Stomach (tissue), 9 donors: ENCODE data around the gene PRRX1. TPM values are rescaled to one million over a fixed set of nuclear protein-coding genes. Genes with fewer than 3 reads are reported as not detected.
A peak's percentile ranks its signal among the peaks of the same experiment; 100 is the strongest.

Experiments used
- DNase-seq, 2 donors: peaks; one replicate each; pipeline versions ENCODE4 v3.0.0 to v3.0.0-alpha.2; 2013 to 2019
- H3K27ac ChIP-seq, 5 donors: fragments of 200-600 bp in 4 of 5; sonication (generic) in 4 of 5; one replicate each; pipeline ENCODE4 v1.5.1; 2013 to 2019; ENCODE audit warnings: mild to moderate bottlenecking in 1 of 5, moderate library complexity in 1 of 5
- H3K27me3 ChIP-seq, 3 donors: fragments of 200-600 bp; sonication (generic); one replicate each; pipeline ENCODE4 v1.5.1; 2017 to 2019; ENCODE audit warnings: mixed run types in 1 of 3
- H3K36me3 ChIP-seq, 4 donors: fragments of 200-600 bp; sonication (generic); 1 replicate in 3 of 4; 2 replicates in 1 of 4; pipeline ENCODE4 v1.5.1; 2016 to 2019
- H3K4me1 ChIP-seq, 4 donors: fragments of 200-600 bp; sonication (generic); one replicate each; pipeline ENCODE4 v1.5.1; 2016 to 2019
- H3K4me3 ChIP-seq, 4 donors: fragments of 200-600 bp; sonication (generic) in 3 of 4; one replicate each; pipeline ENCODE4 v1.5.1; 2016 to 2019; ENCODE audit warnings: mild to moderate bottlenecking in 1 of 4
- H3K9me3 ChIP-seq, 4 donors: fragments of 200-600 bp; sonication (generic); one replicate each; pipeline ENCODE4 v1.5.1; 2016 to 2019
- CTCF ChIP-seq, 7 experiments: fragments of 450-650 bp in 4 of 7; fragments of 200-600 bp in 3 of 7; sonication (generic) in 3 of 7; IDR thresholded peaks; one replicate each; pipeline ENCODE4 v1.5.1; 2016 to 2019; ENCODE audit warnings: antibody characterized with exemption in 7 of 7, control low read depth in 2 of 7, mild to moderate bottlenecking in 1 of 7
- EP300 ChIP-seq: sonication (generic); formaldehyde crosslinking; IDR thresholded peaks from one replicate; pipeline ENCODE4 v1.6.1; 2017; ENCODE audit warnings: antibody characterized with exemption
- POLR2A ChIP-seq, 4 donors: fragments of 450-650 bp; IDR thresholded peaks; one replicate each; pipeline ENCODE4 v1.6.1; 2016; ENCODE audit warnings: antibody characterized with exemption in 4 of 4, control low read depth in 2 of 4, mild to moderate bottlenecking in 1 of 4, moderate library complexity in 1 of 4
- POLR2AphosphoS5 ChIP-seq, 3 donors: sonication (generic); formaldehyde crosslinking; IDR thresholded peaks; one replicate each; pipeline ENCODE4 v1.6.1; 2016; ENCODE audit warnings: antibody characterized with exemption in 3 of 3
- WGBS, 5 donors: extraction: QIAGEN DNeasy Blood & Tissue Kit in 3 of 5; methylation state at CpG; one replicate each; pipeline versions ENCODE4 v1.1.5 to v1.1.7; 2013 to 2018; 5-methylcytosine and 5-hydroxymethylcytosine counted together
- intact Hi-C: fragments of 100-400 bp; cut with DNase I; formaldehyde crosslinking; loops from one replicate; pipeline ENCODE4 v1.15.1; 2023; ENCODE audit warnings: low total_unique reads
- polyA plus RNA-seq, 3 donors: library from polyadenylated mRNA; stranded (reverse); fragments of 200-250 nt; gene quantifications; one replicate each; pipeline ENCODE4 v1.2.3, GENCODE V29; 2013
- total RNA-seq, 5 donors: library from RNA; depleted of rRNA; stranded (reverse); fragments of >200 nt; gene quantifications; one replicate each; pipeline versions ENCODE4 v1.1.0 to v1.2.3, GENCODE V29; 2014 to 2016
- donor health status: healthy with polysubstance abuse.
- donor health status: Bipolar disorder and iron deficiency.
- donor health status: healthy.

PRRX1 gene
- total and polyA plus RNA-seq, 8 donors, result 0.45 to 8.3 (median 1.3) TPM

- 6 to 13% (median 10%) methylated on average over 29 of the region's 29 CpGs for WGBS, 5 donors
- no peaks in the 10 kb centered on the region for H3K36me3 ChIP-seq
- TF ChIP-seq CTCF (IDR thresholded peaks at IDR 0.05) (peak in 3 of 7 experiments; percentile 20 to 38 (median 31)), EP300 (no peak)
- H3K4me3 ChIP-seq, result no peak overlapping the region
- intact Hi-C loops, result no loop called here
- peaks cover 0 to 9% (median 4%) of the 10 kb centered on the region in 4 donors for H3K4me1 ChIP-seq
- H3K27me3 ChIP-seq, result peaks cover 8 to 78% (median 46%) of the 10 kb centered on the region in 3 donors
- H3K9me3 ChIP-seq, result no peaks in the 10 kb centered on the region
- peak in 1 of 2 donors; percentile 62 for DNase-seq
- H3K27ac ChIP-seq, result no peak overlapping the region
Observed at GRCh38 chr1:170670802-170671628, 7.1 kb downstream of the PRRX1 start.

- intact Hi-C loops, result no loop called here
- TF ChIP-seq POLR2A (IDR thresholded peaks at IDR 0.05), result no peak
- no peak for TF ChIP-seq CTCF (IDR thresholded peaks at IDR 0.05)
- TF ChIP-seq EP300, result no peak
- no peak for TF ChIP-seq POLR2AphosphoS5 (IDR thresholded peaks at IDR 0.05)
- no peaks in the 10 kb centered on the region for H3K9me3 ChIP-seq
- H3K4me3 ChIP-seq, result no peak overlapping the region
- H3K36me3 ChIP-seq, result no peaks in the 10 kb centered on the region
- 58 to 69% (median 64%) methylated on average over 4 of the region's 4 CpGs for WGBS, 5 donors
- H3K27ac ChIP-seq, result no peak overlapping the region
- H3K4me1 ChIP-seq, result peaks cover 0 to 9% (median 4%) of the 10 kb centered on the region in 4 donors
- DNase-seq, result no peak
- H3K27me3 ChIP-seq, result peaks cover 8 to 72% (median 41%) of the 10 kb centered on the region in 3 donors
Observed at GRCh38 chr1:170671629-170671963, 7.7 kb downstream of the PRRX1 start.

- H3K27ac ChIP-seq, result no peak overlapping the region
- no peaks in the 10 kb centered on the region for H3K9me3 ChIP-seq
- intact Hi-C loops, result no loop called here
- no peak overlapping the region for H3K4me3 ChIP-seq
- peaks cover 8 to 65% (median 33%) of the 10 kb centered on the region in 3 donors for H3K27me3 ChIP-seq
- TF ChIP-seq POLR2A (IDR thresholded peaks at IDR 0.05) (no peak), CTCF (IDR thresholded peaks at IDR 0.05) (no peak)
- no peaks in the 10 kb centered on the region for H3K36me3 ChIP-seq
- 70 to 76% (median 71%) methylated on average over 2 of the region's 2 CpGs for WGBS, 5 donors
- DNase-seq, result no peak
- H3K4me1 ChIP-seq, result peaks cover 0 to 9% (median 4%) of the 10 kb centered on the region in 4 donors
Observed at GRCh38 chr1:170672316-170672715, 8.4 kb downstream of the PRRX1 start.

- H3K4me1 ChIP-seq, result peaks cover 0 to 8% (median 0%) of the 10 kb centered on the region in 4 donors
- no peak overlapping the region for H3K27ac ChIP-seq
- no peaks in the 10 kb centered on the region for H3K36me3 ChIP-seq
- no peak for DNase-seq
- peaks cover 8 to 46% (median 20%) of the 10 kb centered on the region in 3 donors for H3K27me3 ChIP-seq
- no peaks in the 10 kb centered on the region for H3K9me3 ChIP-seq
- no peak overlapping the region for H3K4me3 ChIP-seq
- no peak for TF ChIP-seq CTCF (IDR thresholded peaks at IDR 0.05)
- TF ChIP-seq POLR2AphosphoS5 (IDR thresholded peaks at IDR 0.05), result no peak
- TF ChIP-seq EP300, result no peak
- no peak for TF ChIP-seq POLR2A (IDR thresholded peaks at IDR 0.05)
- intact Hi-C loops, result no loop called here
- 57 to 72% (median 67%) methylated on average over 3 of the region's 3 CpGs for WGBS, 5 donors
Observed at GRCh38 chr1:170674239-170674638, 10.3 kb downstream of the PRRX1 start.
